HG03066 (cell line): Measurements from ENCODE around the gene RAD51B.

Experiments used
- ATAC-seq: cut with Tn5 transposase; IDR thresholded peaks from one replicate; pipeline ENCODE4 v1.9.1; 2021; ENCODE audit warnings: low read depth; ENCODE audit not compliant: unreplicated experiment

Gene RAD51B

GRCh38 chr14:68584786-68585185, 765.2 kb downstream of the RAD51B start:
- ATAC-seq: no peak

GRCh38 chr14:68585690-68586089, 766.1 kb downstream of the RAD51B start:
- ATAC-seq: no peak

- ATAC-seq: no peak
These were observed 767.5 kb downstream of the RAD51B start for GRCh38 chr14:68586896-68587751.

GRCh38 chr14:68587931-68588330, 768.4 kb downstream of the RAD51B start:
- ATAC-seq: no peak

GRCh38 chr14:68589447-68590200, 770.0 kb downstream of the RAD51B start:
- no peak for ATAC-seq

- no peak for ATAC-seq
These were observed 770.6 kb downstream of the RAD51B start for GRCh38 chr14:68590201-68590522.

- ATAC-seq: no peak
These were observed 772.2 kb downstream of the RAD51B start for GRCh38 chr14:68591786-68592185.

- no peak for ATAC-seq
These were observed 773.5 kb downstream of the RAD51B start for GRCh38 chr14:68592948-68593556.

- ATAC-seq: no peak
These were observed 774.4 kb downstream of the RAD51B start for GRCh38 chr14:68593806-68594536.

GRCh38 chr14:68594737-68595380, 775.3 kb downstream of the RAD51B start:
- ATAC-seq: no peak

- ATAC-seq: no peak
These were observed 776.6 kb downstream of the RAD51B start for GRCh38 chr14:68596211-68596610.

GRCh38 chr14:68596701-68597100, 777.1 kb downstream of the RAD51B start:
- ATAC-seq: no peak

- ATAC-seq: no peak
These were observed 778.5 kb downstream of the RAD51B start for GRCh38 chr14:68598089-68598488.

GRCh38 chr14:68598621-68599447, 779.3 kb downstream of the RAD51B start:
- ATAC-seq: no peak

- no peak for ATAC-seq
These were observed 780.5 kb downstream of the RAD51B start for GRCh38 chr14:68599896-68600610.

- ATAC-seq: no peak
These were observed 782.9 kb downstream of the RAD51B start for GRCh38 chr14:68602507-68602906.

GRCh38 chr14:68603533-68604360, 784.2 kb downstream of the RAD51B start:
- ATAC-seq: no peak

GRCh38 chr14:68604361-68604730, 784.8 kb downstream of the RAD51B start:
- ATAC-seq: no peak
